Fibroblast of upper back skin (primary cell): ENCODE results near the gene MMP14.

Experiments
- DNase-seq: peaks from one replicate; pipeline ENCODE4 v3.0.0-alpha.2; 2013

Gene MMP14

GRCh38 chr14:22884738-22885523, 48.5 kb downstream of the MMP14 start:
- DNase-seq, result no peak

- no peak for DNase-seq
Measured at GRCh38 chr14:22885975-22886374, 49.6 kb downstream of the MMP14 start.

GRCh38 chr14:22886500-22887259, 50.3 kb downstream of the MMP14 start:
- DNase-seq, result peak; percentile 42

GRCh38 chr14:22887260-22887989, 51.0 kb downstream of the MMP14 start:
- peak; percentile 81 for DNase-seq

GRCh38 chr14:22887990-22888378, 51.6 kb downstream of the MMP14 start:
- DNase-seq, result no peak

GRCh38 chr14:22888662-22889061, 52.3 kb downstream of the MMP14 start:
- no peak for DNase-seq

GRCh38 chr14:22890416-22890815, 54.0 kb downstream of the MMP14 start:
- DNase-seq, result no peak

GRCh38 chr14:22892488-22892887, 56.1 kb downstream of the MMP14 start:
- no peak for DNase-seq

GRCh38 chr14:22893706-22894105, 57.3 kb downstream of the MMP14 start:
- DNase-seq, result no peak

- no peak for DNase-seq
Measured at GRCh38 chr14:22895402-22895801, 59.0 kb downstream of the MMP14 start.

GRCh38 chr14:22896356-22896755, 60.0 kb downstream of the MMP14 start:
- DNase-seq, result no peak

- DNase-seq, result no peak
Measured at GRCh38 chr14:22896760-22897159, 60.4 kb downstream of the MMP14 start.

- DNase-seq, result no peak
Measured at GRCh38 chr14:22897357-22897756, 61.0 kb downstream of the MMP14 start.
